Keratinocyte (primary cell): Measurements from ENCODE around the gene DCLRE1C.

Experiments
- CTCF ChIP-seq, 3 experiments: IDR thresholded peaks in 1 of 3; conservative IDR thresholded peaks in 1 of 3; optimal IDR thresholded peaks in 1 of 3; 2 replicates in 2 of 3; 3 replicates in 1 of 3; pipeline versions ENCODE3 to v1.5.1; 2011; ENCODE audit warnings: low read length in 3 of 3, mild to moderate bottlenecking in 3 of 3, moderate library complexity in 2 of 3, control low read depth in 1 of 3, inconsistent platforms in 1 of 3; ENCODE audit not compliant: insufficient read depth in 2 of 3; ENCODE audit errors: extremely low read depth in 1 of 3
- EZH2 ChIP-seq: IDR thresholded peaks from one replicate; pipeline ENCODE4 v1.6.1; 2012; ENCODE audit warnings: inconsistent platforms, mild to moderate bottlenecking, low read length, moderate library complexity

GRCh38 chr10:14954001-14954770, at the start of gene DCLRE1C:
- TF ChIP-seq CTCF (optimal IDR thresholded peaks at IDR 0.05 in 1 of 3, IDR thresholded peaks at IDR 0.05 in 1 of 3, conservative IDR thresholded peaks at IDR 0.05 in 1 of 3; ENCODE audit: extremely low read depth in 1 of 3, insufficient read depth in 2 of 3, low read length in 3 of 3) (no peak), EZH2 (no peak)
